22Rv1 (cell line): Measurements from ENCODE around the gene CEP70.
"Not testable (repeated sequence)": the region's sequence is repeated elsewhere in the genome, so short reads cannot be mapped to it uniquely, and the experiment has no call there.

ENCODE experiments used
- H3K27ac ChIP-seq: fragments of 450-650 bp; 2 replicates; pipeline ENCODE4 v1.5.1; 2017
- ZFX ChIP-seq: fragments of 450-650 bp; IDR thresholded peaks from 2 replicates; pipeline ENCODE4 v1.6.1; 2017; ENCODE audit warnings: antibody characterized with exemption, borderline replicate concordance
- TF ChIP-seq, protein P1 (sequence below): fragments of 450-650 bp; IDR thresholded peaks from 2 replicates; pipeline ENCODE4 v1.5.1; 2017; ENCODE audit warnings: mild to moderate bottlenecking

Gene CEP70

GRCh38 chr3:138539352-138539751, 54.7 kb downstream of the CEP70 start:
- TF ChIP-seq ZFX = no peak
- TF ChIP-seq, protein P1, sequence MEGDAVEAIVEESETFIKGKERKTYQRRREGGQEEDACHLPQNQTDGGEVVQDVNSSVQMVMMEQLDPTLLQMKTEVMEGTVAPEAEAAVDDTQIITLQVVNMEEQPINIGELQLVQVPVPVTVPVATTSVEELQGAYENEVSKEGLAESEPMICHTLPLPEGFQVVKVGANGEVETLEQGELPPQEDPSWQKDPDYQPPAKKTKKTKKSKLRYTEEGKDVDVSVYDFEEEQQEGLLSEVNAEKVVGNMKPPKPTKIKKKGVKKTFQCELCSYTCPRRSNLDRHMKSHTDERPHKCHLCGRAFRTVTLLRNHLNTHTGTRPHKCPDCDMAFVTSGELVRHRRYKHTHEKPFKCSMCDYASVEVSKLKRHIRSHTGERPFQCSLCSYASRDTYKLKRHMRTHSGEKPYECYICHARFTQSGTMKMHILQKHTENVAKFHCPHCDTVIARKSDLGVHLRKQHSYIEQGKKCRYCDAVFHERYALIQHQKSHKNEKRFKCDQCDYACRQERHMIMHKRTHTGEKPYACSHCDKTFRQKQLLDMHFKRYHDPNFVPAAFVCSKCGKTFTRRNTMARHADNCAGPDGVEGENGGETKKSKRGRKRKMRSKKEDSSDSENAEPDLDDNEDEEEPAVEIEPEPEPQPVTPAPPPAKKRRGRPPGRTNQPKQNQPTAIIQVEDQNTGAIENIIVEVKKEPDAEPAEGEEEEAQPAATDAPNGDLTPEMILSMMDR = no peak
- H3K27ac ChIP-seq = no peak overlapping the region

GRCh38 chr3:138521445-138521844, 72.6 kb downstream of the CEP70 start:
- H3K27ac ChIP-seq = not testable (repeated sequence)

DNA sequence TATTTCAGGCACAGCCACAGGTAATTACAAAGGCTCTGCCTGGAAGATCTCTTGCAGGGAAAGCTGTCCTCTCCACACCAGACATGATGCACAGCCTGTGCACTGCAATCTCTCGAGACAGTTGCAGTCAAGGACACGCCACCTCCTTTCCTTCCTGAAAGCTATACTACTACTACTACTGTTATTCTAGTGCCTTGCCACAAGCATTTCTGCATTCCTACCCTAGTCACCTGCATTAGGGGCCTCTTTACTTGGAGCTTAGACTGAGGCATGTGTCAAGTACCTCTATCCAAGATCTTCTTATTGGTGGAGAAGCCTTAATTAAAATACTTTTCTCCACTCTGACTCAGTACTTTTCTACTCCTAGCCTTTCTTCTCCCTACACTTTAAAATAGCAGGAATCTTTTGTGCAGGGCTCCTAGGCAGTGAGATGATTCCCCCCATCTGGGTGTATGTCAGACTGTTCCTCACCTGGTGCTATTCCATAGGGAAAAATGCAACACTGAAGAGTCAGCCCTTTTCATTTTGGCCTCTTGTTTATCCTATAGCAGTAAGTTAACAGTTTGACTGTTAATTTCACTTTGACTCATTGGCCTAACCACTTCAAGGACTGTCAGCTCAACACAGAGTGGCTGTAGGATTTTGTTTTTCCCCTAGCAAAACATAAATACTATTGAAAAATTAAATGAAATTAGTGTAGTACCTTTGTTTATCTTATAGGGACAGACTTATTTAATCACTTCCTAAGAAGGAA, 80.8 kb downstream of the CEP70 start:
- H3K27ac ChIP-seq = no peak overlapping the region
- TF ChIP-seq ZFX = no peak
- TF ChIP-seq, protein P1 = no peak

GRCh38 chr3:138511945-138512344, 82.1 kb downstream of the CEP70 start:
- no peak for TF ChIP-seq ZFX
- TF ChIP-seq, protein P1 = no peak
- no peak overlapping the region for H3K27ac ChIP-seq

GRCh38 chr3:138509586-138509985, 84.5 kb downstream of the CEP70 start:
- no peak for TF ChIP-seq ZFX
- TF ChIP-seq, protein P1 = no peak
- no peak overlapping the region for H3K27ac ChIP-seq

DNA sequence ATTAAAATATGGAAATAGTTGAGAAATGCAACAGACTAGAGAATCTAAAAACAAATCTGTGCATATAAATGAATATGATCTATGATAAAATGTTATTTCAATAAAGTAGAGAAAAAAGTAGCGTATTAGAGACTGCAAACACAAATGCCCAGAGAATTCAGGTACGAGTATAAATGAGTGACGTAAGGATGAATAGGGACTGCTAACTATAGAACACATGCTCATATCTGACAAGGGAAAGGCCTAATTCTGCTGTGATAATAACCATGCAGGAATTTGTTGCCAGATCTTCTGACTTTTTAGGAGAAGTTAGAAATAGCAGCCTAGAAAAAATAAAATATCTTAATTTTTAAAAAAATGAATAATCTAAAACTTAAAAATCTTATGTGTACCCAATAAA, 86.5 kb downstream of the CEP70 start:
- TF ChIP-seq, protein P1 = no peak
- no peak for TF ChIP-seq ZFX
- H3K27ac ChIP-seq = no peak overlapping the region

DNA sequence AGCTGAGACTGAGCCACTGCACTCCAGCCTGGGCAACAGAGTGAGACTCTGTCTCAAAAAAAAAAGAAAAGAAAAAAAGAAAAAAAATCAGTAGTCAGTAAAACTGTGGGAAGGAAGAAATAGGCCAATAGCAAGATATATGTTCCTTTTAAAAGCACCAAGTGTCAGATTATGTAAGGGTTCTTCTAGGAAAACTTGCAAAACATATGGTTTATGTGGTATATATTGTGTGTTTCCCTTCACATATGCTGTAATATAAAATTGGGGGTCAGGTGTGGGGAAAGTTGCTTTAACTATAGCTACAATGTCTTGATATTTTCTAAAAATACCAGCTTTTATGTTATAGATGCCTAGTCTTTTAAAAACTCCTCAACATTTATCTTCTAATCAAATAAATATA, 95.1 kb downstream of the CEP70 start:
- TF ChIP-seq, protein P1 = no peak
- TF ChIP-seq ZFX = no peak
- no peak overlapping the region for H3K27ac ChIP-seq

DNA sequence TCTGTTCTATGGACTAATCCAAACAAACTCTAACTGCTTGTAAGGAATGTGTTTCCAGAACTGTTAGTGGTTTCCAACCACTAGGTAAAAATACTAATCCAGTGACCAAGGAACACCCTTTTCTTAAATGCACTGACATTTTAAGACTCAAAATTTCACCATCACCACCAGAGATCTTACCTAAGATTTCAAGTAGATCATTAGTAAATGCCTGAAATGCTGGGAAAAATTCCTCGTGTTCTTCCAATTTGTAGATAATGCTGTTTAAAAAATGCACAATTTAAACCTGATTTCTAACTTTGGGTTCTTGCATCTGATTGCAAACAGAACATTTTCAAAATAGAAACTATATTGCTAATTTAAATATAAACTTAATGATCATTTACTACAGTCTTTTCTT, 96.2 kb downstream of the CEP70 start:
- H3K27ac ChIP-seq = no peak overlapping the region
- no peak for TF ChIP-seq ZFX
- TF ChIP-seq, protein P1 = no peak
